GM19240 (cell line): Measurements from ENCODE around the gene PRSS1.
"Not testable (repeated sequence)": the region's sequence is repeated elsewhere in the genome, so short reads cannot be mapped to it uniquely, and the experiment has no call there.

Experiments used
- DNase-seq: peaks from one replicate; pipeline ENCODE4 v3.0.0; 2011; ENCODE audit warnings: low spot score; ENCODE audit not compliant: insufficient read length

The PRSS1 gene

GRCh38 chr7:142773230-142773629, 24.0 kb downstream of the PRSS1 start:
- no peak for DNase-seq

GRCh38 chr7:142773937-142774744, 24.9 kb downstream of the PRSS1 start:
- DNase-seq: no peak

DNA sequence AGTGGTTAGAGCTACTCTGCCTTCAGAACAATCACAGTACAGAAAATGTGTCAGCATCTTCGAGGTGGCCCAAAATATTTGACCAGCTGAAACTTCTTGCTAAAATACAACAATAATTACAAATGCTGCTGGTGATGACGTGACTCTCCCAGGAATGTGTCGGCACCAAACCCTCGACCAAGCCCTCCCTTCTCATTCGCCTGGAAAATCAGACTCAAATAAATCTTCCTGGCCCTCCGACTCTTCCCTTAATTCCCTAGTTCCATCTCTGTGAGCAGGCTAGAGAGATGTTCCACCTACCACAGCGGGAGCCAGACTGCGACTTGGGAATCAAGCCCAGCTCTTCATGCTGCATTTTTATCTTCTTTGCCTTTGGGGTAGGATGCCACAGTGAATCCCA, 25.6 kb downstream of the PRSS1 start:
- no peak for DNase-seq

DNA sequence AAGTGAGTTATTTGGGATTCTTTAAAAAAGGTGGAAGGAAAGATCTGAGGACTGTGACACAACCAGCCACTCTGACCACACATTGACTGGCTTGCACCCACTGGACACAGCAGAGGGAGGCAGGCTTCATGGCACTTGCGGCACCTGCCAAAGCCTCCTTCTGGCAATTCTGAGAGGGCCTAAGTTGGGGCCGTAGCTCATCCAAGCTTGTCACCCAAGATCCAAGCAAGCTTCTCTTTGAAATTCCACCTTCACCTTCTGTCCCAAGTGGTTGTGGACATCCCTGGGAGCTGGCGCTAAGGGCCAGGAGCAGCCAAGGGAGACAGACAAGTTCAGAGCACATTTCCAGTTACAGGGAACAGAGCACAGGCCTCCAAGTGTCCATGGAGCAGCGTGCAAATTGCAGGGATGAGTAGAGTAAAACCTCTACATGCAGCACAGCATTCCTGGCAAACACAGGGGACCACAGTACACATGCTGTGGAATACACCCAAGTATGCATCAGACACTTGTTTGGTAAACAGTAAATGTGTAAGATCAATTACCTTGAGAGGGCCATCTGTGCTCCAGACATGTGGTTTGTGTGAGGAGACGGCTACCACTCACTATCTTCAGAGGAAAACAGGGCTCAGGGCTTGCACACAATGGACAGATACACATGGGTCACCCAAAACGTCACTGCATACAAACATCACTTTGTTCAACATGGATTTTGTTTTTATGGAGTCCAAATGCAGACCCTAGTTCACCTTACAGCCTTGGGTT, 26.3 kb downstream of the PRSS1 start:
- not testable (repeated sequence) for DNase-seq

DNA sequence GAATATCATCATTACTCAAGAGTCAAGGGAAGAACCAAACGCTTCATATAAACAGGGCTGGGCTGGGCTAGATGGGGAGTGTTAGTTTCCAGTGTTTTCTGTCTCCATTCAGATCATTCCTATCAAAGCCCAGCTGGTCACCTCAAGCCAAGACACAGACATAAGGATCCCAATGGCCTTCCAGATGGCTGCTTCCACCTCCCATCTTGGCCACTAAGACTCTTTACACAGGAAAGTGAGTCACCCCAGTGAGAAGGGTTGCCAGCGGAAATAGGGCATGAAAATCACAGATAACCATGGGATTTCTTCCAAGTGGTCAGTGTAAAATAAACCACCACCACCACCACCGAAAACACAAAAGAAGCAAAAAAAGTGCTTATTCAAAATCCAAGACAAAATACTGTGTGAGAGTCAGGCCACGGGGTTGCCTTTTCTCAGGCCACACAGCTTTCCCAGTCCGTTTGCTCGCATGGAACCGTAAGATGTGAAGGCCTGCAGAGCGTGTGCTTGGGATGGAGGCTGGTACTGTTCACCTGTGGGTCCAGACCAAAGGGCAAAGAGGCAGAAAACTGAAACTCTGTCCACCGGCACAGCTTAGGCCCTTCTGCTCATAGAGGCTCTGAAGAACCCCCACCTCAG, 27.1 kb downstream of the PRSS1 start:
- no peak for DNase-seq

- not testable (repeated sequence) for DNase-seq
Observed at GRCh38 chr7:142776845-142777225, 27.6 kb downstream of the PRSS1 start.

DNA sequence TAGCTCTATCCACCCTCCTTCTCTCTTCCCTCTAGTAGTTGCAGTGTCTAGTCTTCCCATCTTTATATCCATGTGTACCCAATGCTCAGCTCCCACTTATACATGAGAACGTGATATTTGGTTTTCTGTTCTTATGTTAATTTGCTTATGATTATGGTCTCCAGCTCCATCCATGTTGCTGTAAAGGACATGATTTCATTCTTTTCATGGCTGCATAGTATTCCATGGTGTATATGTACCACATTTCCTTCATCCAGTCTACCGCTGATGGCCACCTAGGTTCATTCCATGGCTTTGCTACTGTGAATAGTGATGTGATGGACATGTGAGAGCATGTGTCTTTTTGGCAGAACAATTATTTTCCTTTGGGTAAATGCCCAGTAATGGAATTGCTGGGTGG, 28.0 kb downstream of the PRSS1 start:
- no peak for DNase-seq

GRCh38 chr7:142782922-142783900, 33.9 kb downstream of the PRSS1 start:
- peak; percentile 80 for DNase-seq

- DNase-seq: no peak
Observed at GRCh38 chr7:142784096-142784495, 34.8 kb downstream of the PRSS1 start.

GRCh38 chr7:142784716-142785115, 35.4 kb downstream of the PRSS1 start:
- no peak for DNase-seq

GRCh38 chr7:142785841-142786250, 36.6 kb downstream of the PRSS1 start:
- DNase-seq: no peak

GRCh38 chr7:142787034-142787768, 37.9 kb downstream of the PRSS1 start:
- no peak for DNase-seq

- DNase-seq: no peak
Observed at GRCh38 chr7:142787783-142788182, 38.5 kb downstream of the PRSS1 start.

GRCh38 chr7:142788303-142789289, 39.3 kb downstream of the PRSS1 start:
- no peak for DNase-seq

GRCh38 chr7:142789441-142789840, 40.2 kb downstream of the PRSS1 start:
- DNase-seq: no peak

GRCh38 chr7:142790056-142790455, 40.8 kb downstream of the PRSS1 start:
- DNase-seq: no peak

DNA sequence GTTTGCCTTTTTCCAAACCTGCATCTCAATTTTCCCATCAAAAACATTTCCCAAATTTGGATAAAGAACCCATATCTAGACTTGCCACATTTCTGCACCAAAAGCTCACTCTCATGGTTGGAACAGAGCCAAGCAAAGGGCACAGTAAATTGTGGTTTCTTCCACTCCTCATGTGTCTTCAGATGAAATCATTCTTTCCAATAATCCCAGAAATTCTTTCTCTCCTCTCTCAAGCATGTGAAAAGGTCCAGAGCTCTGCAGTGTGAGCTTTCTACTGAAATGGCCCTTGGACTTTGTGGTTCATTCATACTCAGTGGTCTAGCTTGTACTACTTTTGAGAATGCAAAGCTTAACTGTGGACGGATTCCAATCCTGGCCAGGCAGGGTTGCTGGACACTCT, 41.3 kb downstream of the PRSS1 start:
- no peak for DNase-seq

DNA sequence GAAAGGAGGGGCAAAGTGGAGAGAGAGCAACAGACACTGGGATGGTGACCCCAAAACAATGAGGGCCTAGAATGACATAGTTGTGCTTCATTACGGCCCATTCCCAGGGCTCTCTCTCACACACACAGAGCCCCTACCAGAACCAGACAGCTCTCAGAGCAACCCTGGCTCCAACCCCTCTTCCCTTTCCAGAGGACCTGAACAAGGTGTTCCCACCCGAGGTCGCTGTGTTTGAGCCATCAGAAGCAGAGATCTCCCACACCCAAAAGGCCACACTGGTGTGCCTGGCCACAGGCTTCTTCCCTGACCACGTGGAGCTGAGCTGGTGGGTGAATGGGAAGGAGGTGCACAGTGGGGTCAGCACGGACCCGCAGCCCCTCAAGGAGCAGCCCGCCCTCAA, 42.2 kb downstream of the PRSS1 start:
- DNase-seq: no peak

- no peak for DNase-seq
Observed at GRCh38 chr7:142792129-142792528, 42.9 kb downstream of the PRSS1 start.
